PFSK-1 (cell line): ENCODE data around the gene ATXN1.

Source experiments
- REST ChIP-seq, 2 experiments: IDR thresholded peaks; 2 replicates each; pipeline versions ENCODE4 v1.6.1 to v1.8.0; 2011 to 2012; ENCODE audit warnings: low read depth in 2 of 2, low read length in 2 of 2, control low read depth in 1 of 2, inconsistent platforms in 1 of 2, mild to moderate bottlenecking in 1 of 2, moderate library complexity in 1 of 2; ENCODE audit not compliant: insufficient read depth in 1 of 2
- SIN3A ChIP-seq: IDR thresholded peaks from 2 replicates; pipeline ENCODE4 v1.6.1; 2012; ENCODE audit warnings: mild to moderate bottlenecking, low read length, moderate library complexity, borderline replicate concordance; ENCODE audit not compliant: insufficient read depth
- TAF1 ChIP-seq: IDR thresholded peaks from 2 replicates; pipeline ENCODE4 v1.6.1; 2012; ENCODE audit warnings: low read length, control low read depth, borderline replicate concordance; ENCODE audit not compliant: insufficient read depth

- TF ChIP-seq REST (IDR thresholded peaks at IDR 0.05; ENCODE audit: insufficient read depth in 1 of 2, low read depth in 2 of 2, low read length in 2 of 2) (no peak), SIN3A (no peak), TAF1 (no peak)
Measured at GRCh38 chr6:16647422-16647821, 113.8 kb downstream of the ATXN1 start.
